Measurements from ENCODE around the gene PLAAT4.
"Not testable (repeated sequence)": the region's sequence is repeated elsewhere in the genome, so short reads cannot be mapped to it uniquely, and the experiment has no call there.

PLAAT4 gene

GRCh38 chr11:63537293-63538101 lies 889 bp downstream of the PLAAT4 start:
- in situ Hi-C loops (cut with MboI; ENCODE audit: low sequenced_read_pairs): no loop called here

GRCh38 chr11:63542506-63542905 lies 5.9 kb downstream of the PLAAT4 start:
- in situ Hi-C loops (cut with MboI; ENCODE audit: low sequenced_read_pairs): not testable (repeated sequence)

- in situ Hi-C loops (cut with MboI; ENCODE audit: low sequenced_read_pairs): no loop called here
These were observed 7.1 kb downstream of the PLAAT4 start for GRCh38 chr11:63543711-63544110.

- in situ Hi-C loops (cut with MboI; ENCODE audit: low sequenced_read_pairs): no loop called here
These were observed 10.5 kb downstream of the PLAAT4 start for GRCh38 chr11:63547061-63547460.

GRCh38 chr11:63548178-63548577 lies 11.6 kb downstream of the PLAAT4 start:
- in situ Hi-C loops (cut with MboI; ENCODE audit: low sequenced_read_pairs): no loop called here

DNA sequence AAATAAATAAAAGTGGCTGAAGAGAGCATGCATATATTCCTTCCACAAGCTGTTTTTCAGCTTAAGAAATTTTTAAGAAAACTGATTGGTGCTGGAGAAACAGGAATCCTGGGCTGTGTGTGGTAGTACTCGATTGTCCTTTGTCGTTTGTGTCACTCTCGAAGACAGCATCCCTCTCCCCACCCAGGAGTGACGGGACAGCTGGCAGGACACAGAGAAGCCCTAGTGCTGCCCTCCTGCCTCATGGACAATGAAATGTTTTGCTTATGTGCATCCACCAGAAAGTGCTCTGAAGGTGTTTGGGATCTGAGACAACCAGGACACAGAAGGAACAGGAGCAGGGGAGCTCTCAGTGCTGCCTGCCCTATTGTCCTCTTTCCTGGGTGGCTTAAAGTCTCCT lies 12.8 kb downstream of the PLAAT4 start:
- in situ Hi-C loops (cut with MboI; ENCODE audit: low sequenced_read_pairs): no loop called here

- in situ Hi-C loops (cut with MboI; ENCODE audit: low sequenced_read_pairs): not testable (repeated sequence)
These were observed 13.6 kb downstream of the PLAAT4 start for GRCh38 chr11:63550156-63550700.

- in situ Hi-C loops (cut with MboI; ENCODE audit: low sequenced_read_pairs): no loop called here
These were observed 14.7 kb downstream of the PLAAT4 start for GRCh38 chr11:63551091-63551888.

GRCh38 chr11:63551889-63552266 lies 15.3 kb downstream of the PLAAT4 start:
- in situ Hi-C loops (cut with MboI; ENCODE audit: low sequenced_read_pairs): no loop called here

- in situ Hi-C loops (cut with MboI; ENCODE audit: low sequenced_read_pairs): no loop called here
These were observed 16.3 kb downstream of the PLAAT4 start for GRCh38 chr11:63552921-63553320.

- in situ Hi-C loops (cut with MboI; ENCODE audit: low sequenced_read_pairs): no loop called here
These were observed 17.2 kb downstream of the PLAAT4 start for GRCh38 chr11:63553759-63554158.

DNA sequence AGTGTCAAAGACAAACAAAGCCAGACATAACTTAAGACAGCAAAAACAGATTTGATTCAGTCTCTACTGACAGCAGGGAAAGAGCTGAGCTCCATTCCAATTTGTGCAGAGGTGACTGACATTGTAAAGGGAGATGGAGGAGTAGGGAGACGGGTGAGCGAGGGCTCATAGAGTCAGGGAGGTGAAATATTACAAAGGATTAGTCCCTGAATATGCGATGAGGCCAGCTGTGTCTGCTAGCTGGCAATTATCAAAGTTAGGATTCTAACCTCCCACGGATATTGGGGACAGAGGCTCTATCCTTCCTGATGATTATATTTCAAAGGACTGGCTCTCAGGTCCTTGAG lies 18.2 kb downstream of the PLAAT4 start:
- in situ Hi-C loops (cut with MboI; ENCODE audit: low sequenced_read_pairs): no loop called here

DNA sequence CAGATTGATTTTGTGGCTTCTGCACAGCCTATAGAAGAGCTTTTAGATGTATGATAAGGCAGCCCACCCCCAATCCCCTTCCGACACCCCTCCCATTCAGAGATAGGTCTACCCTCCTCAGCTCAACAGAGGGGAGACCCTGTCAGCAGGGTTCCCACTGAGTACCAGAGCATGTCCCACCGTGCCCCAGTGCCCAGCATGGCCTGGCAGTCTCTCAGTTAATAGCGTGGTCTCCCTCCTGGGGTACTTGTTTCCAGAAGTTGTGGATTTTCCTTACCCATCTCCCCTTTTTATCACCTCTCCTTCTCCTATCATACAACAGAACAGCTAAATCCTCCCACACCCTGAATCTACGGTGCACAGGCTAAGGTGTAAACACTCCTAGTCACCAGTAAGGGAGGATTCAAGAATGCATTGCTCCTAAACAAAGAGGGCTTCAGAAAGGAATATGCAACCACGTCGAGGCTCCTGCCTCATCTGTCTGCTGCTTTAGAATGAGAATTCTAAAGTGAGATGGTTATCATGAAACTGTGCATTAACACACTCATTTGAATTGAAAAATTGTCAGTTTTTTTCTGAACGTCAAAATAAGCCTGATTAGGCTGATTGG lies 19.9 kb downstream of the PLAAT4 start:
- in situ Hi-C loops (cut with MboI; ENCODE audit: low sequenced_read_pairs): no loop called here

GRCh38 chr11:63557570-63557969 lies 21.0 kb downstream of the PLAAT4 start:
- in situ Hi-C loops (cut with MboI; ENCODE audit: low sequenced_read_pairs): no loop called here

- in situ Hi-C loops (cut with MboI; ENCODE audit: low sequenced_read_pairs): no loop called here
These were observed 22.0 kb downstream of the PLAAT4 start for GRCh38 chr11:63558459-63559157.

DNA sequence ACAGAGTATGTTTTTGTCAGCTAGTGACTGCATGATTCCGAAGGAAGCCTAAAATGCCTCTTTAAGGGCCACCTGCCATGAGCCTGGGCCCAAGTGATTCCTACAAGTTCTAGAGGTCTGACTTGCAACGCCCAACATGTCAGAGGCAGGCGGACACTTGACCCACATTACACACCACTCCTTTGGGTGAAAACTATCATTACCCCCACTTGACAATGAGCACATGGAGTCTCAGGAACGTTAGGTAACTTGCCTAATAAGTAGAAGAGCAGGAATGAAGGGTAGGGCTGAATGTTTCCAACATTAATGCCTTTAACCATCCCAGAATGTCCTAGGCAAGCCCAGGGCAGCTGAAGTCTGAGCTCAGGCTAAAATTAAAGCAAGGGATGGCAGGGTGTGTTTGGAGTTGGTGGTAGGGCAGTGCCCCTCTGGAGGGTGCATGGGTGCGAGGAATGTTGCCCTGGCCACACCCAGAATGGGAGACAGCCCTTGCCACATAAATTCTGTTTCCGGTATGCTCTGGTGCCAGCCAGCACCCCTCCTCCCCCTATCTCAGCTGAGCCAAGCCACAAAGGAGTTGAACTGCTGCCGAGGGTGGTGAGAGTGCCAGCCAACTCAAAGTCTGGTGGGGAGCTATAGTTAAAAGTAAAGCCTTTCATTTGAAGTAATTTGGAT lies 24.0 kb downstream of the PLAAT4 start:
- in situ Hi-C loops (cut with MboI; ENCODE audit: low sequenced_read_pairs): no loop called here

DNA sequence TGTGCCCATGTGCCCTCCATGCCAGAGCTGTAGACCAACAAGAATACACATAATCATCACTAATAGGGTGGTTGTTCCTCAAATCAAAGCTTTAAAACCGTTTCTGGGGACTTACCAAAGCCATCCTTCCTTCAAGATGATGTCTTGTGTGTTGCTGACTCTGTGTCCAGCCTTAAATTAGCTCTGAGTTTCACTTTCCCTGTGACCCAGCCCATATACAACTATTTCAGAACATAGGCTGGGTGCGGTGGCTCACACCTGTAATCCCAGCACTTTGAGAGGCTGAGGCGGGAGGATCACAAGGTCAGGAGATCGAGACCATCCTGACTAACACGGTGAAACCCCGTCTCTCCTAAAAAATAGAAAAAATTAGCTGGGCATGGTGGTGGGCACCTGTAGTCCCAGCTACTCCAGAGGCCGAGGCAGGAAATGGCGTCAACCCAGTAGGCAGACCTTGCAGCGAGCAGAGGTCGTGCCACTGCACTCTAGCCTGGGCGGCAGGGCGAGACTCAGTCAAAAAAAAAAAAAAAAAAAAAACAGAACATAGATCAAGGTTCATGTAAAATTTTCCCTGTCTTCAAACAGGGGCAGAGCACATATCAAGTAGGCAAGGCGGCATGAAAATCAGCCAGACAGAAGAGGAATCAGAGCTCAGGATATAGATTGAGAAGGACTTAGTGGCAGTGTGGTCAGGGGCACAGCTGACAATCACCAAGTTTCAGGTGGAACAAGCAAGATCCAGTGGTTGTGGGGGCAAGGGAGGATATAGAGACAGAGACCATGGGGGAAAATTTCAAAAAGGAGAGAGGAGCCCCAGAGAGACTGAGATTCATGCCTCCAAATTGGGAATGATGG lies 26.8 kb downstream of the PLAAT4 start, which contains the start of gene PLAAT2:
PLAAT2 (minus strand) TSS at position 179 of the 855 bp plus-strand sequence; CDS start at position 124, 55 bp downstream.
- in situ Hi-C loops (cut with MboI; ENCODE audit: low sequenced_read_pairs): no loop called here

DNA sequence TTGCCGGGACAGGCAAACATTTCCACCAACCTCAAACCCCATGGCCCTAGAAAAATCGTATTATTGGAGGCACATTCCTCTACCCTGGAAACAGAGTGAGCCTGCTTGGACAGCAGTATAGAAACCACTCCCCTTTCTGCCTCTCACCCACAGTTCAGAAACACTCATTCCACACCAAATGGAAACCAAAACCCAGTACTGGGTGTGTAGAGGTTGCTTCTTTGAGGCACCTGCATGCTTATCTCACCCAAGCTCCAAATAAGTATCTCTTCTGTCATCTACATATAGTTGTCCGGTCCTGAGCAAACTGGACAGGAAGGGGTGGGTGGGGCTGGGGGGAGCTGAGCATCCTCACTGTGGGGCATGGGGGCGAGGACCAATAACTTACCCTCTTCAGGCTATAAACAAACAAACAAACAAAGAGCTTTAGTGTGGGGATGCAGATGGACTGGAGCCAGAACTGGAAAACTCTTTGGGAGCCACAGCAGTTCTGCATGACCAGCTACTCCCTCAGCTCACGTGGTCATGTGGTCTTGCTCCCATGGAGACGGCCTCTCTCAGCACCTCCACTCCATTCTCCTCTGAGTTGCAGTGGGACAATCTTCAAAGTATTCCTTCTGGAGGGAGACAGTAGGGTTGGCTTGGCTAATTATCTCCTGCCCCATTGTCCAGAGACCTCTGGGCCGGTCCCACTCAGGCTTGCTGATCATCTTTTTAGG lies 27.6 kb downstream of the PLAAT4 start:
- in situ Hi-C loops (cut with MboI; ENCODE audit: low sequenced_read_pairs): no loop called here

Measured in HL-60/S4 (cell line).